ENCODE data around the gene KCTD5.

The KCTD5 gene

DNA sequence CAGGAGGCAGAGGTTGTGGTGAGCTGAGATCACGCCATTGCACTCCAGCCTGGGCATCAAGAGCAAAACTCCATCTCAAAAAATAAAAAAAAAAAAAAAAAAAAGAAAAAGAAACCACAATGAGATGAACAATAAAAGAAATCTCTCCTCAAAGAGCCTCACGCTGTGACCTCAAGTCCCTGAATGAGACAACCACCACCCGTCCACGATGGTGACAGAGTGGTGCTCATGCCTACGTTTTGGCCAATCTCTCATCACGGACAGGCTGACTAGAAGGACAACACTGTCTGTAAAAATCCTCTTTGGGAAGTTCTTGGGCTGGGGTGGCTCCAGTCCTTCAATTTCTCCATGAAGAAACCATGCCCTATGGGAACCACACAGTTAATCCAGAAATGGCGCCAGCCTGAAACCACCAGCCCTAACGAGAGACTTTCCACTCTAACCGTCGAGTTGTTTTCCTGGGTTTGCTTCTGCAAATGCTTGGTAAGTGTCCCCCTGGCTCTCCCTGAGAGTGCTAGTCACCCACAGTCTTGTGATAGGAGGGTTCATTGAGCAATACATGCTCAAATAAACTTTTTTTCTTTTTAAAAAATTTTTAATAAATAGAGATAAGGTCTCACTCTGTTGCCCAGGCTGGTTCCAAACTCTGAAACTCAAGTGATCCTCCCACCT, 52.7 kb downstream of the KCTD5 start:
- no peak for DNase-seq

DNA sequence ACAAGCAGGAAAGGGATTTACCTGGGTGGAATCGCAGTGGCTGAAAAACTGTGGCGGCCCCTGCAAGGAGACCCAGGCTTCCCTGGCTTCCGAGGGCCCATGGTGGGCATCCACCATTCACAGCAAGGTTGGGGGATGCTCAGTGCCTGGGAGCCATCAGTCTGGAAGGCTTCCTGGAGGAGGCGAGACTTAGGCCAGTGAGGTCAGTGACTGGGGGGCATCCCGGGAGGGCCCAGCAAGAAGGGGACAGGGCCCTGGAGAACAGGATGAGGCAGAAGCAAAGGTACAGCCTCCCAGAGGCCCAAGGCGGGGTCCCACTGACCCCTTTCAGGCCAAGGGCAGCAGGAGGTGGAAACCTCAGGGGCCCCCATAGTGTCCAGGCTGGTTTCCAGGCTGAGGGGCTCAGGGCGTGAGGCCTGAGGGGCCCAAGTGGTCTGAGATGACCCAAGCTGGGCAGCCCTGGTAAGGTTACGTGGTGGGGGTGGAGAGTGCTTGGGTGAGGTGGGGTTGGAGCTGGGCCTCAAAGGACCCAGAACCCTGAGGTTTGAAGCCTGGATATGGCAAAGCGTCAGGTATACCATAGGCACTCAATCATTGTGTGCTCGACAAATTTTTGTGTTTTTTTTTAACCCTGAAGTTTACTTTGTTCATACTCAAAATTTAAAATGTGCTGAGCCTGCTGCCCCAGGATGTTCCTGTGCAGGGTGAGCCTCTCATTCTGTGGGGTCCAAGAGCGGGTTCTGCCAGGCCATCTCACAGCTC, 54.3 kb downstream of the KCTD5 start:
- no peak for DNase-seq

GRCh38 chr16:2737238-2737605, 54.9 kb downstream of the KCTD5 start:
- no peak for DNase-seq

DNA sequence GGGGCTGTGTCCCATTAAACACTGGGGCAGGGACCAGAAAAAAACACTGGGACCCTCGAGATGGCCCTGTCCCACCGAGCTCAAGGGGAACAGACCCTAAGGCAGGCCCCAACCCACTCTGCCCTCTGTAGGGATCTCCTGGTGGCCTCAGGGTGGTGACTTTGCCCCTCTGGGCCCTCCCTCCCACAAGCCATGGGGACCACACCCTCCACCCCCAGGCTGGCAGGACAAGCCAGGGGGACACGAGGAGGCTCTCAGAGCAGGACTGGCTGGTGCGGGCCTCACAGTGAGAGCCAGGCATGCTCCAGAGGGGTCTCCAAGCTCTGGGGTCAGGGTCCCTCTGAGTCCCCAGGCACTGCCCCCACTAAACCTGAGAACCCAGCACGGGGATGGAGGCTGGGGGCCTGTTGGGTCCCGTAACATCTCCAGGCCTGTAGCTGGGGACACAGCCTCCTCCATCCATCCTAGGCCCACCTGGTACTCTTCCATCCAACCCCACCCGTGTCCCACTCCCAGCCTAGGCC, 55.6 kb downstream of the KCTD5 start:
- DNase-seq = no peak

DNA sequence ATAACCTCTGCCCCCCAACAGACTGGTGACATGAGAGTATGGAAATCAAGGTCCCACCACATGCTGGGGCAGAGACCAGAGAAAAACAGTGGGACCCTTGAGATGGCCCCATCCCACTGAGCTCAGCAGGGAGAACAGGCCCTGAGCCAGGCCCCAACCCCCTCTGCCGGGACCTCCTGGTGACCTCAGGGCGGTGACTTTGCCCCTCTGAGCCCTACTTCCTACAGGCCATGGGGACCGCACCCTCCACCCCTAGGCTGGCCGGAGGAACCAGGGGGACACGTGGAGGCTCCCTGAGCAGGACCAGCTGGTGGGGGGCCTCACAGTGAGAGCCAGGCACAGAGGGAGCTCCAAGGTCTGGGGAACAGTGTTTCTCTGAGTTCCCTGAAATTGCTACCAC, 56.3 kb downstream of the KCTD5 start:
- no peak for DNase-seq

GRCh38 chr16:2739625-2740430, 57.5 kb downstream of the KCTD5 start:
- no peak for DNase-seq

DNA sequence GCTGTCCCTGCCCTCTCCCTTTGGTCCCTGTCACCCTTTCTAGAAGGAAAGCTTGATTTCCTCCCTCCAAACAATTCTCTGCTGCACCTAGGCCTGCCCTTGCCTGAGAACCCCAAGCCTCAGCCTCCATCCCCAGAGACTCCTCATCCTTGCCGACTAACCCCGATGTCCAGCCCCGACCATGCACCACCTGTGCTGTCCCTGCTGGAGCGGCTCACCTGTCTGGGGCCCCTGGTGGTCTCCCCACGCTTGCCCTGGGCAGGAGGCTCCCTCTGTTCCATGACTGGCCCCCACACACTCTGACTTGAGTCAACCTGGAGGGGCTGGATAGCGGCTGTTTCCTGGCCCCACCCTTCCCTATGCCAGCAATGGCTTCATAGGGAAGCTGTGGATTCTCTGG, 58.2 kb downstream of the KCTD5 start:
- no peak for DNase-seq

DNA sequence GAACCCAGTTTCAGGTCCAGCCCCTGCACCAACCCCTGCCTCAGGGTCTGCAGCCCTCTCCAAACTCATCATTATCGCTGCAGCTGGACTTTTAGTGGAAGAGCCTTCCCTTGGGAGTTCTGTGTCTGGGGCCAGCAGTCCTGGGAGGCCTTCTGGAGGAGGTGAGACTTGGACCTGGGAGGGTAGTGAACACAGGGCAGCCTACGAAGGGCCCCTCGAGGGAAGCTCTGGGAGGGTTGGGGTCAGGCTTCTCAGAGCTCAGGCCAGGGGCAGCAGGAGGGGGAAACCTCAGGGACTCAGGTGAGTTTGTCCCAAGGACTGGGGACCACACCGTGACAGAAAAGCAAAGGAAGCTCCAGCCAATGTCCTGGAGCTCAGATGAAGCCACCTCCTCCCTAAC, 58.8 kb downstream of the KCTD5 start:
- DNase-seq = no peak

DNA sequence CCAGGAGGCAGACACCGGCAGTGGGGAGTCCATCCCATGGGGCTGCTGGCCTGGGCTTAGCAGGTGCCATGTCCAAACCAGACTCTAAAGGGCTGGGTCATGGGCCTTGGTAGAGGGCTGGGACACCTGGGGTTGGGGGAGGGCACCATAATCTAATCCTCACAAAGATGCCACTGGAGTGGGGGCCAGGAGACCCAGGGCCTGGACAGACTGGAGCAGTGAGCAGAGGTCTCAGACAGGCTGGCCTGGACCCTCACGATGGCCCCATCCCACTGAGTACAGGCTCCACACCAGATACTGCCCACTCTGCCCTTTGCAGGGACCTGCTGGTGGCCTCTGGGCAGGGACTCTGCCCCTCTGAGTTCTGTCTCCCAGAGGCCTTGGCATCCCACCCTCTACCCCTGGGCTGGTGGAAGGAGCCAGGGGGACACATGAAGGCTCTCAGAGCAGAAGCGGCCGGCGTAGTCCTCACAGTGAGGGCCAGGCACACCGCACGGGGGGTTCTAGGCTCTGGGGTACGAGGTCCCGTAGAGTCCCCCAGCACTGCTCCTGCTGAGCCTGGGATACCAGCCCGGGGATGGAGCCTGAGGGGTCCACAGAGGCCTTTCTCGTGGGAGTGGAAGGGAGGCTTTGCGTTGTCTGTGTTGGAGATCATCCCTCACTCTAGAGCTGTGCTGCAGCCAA, 60.1 kb downstream of the KCTD5 start:
- DNase-seq = no peak

- no peak for DNase-seq
Measured at GRCh38 chr16:2743007-2743810, 60.9 kb downstream of the KCTD5 start.

DNA sequence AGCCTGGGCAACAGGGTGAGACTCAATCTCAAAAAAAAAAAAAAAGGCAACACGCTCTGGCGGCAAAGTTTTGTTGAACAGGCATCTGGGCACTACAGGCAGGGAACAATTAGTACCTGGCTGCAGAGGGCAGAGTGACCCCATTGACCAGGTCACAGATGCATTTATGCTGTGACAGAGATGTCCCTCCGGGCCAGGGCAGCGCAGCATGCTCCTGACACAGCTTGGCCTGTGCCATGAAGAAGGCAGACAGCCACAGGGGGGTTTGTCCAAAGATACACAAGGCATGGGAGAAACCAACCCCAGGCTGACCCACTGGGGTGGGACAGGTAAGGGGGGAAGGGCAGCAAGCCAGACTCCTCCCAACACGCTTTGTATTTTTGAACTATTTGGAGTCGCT, 62.4 kb downstream of the KCTD5 start:
- no peak for DNase-seq

DNA sequence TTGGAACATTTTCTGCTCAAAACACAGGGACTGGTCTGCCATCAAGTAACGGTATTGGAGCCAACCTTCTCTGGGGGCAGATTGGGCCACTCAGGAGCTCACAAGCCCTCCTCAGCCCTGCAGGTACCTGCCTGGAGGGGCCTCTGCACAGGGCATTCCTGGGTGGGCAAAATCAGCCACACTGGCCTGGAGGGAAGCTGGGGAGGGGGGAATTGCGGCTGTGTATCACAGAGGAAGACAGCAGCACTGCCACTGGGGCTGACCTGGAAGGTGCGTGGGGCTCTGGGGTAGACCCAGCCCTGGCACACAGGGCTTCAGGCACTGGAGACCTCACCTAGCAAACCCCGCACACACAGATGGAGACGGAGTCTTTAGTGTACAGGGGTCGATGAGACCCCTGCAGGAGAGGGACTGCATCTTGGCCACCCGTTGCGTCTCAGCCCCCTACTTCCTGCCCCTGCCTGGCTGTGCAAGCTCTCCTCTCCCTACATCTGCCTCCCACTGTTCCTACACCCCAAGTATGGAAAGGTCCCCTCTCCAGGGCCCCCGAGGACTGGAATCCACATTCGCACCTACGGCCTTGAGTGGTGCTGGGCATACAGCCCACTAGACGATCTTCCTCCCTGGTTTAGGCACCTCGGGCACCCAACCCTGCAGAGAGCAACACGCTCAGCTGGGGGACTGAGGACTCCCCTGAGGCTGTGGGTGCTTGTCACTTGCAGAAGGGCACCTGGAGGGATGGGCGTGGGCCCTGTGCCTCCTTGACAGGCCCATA, 63.0 kb downstream of the KCTD5 start:
- no peak for DNase-seq

GRCh38 chr16:2745961-2746360, 63.6 kb downstream of the KCTD5 start:
- DNase-seq = no peak

- no peak for DNase-seq
Measured at GRCh38 chr16:2748757-2749455, 66.6 kb downstream of the KCTD5 start.

- no peak for DNase-seq
Measured at GRCh38 chr16:2749476-2749875, 67.2 kb downstream of the KCTD5 start.

DNA sequence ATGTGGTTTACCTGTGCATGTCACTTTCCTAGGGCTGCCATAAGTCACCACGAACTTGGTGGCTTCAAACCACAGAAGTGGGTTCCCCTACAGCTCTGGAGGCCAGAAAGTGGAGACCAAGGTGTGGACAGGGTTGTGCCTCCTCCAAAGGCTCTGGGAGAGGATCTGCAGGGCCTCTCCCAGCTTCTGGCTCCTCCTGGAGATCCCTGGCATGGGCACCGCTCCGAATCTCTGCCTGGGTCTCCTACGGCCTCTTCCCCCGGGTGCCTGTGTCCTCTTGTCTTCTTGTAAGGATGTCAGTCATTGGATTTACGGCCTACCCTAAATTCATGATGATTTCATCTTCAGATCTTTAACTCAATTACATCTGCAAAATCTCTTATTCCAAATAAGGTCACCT, 67.6 kb downstream of the KCTD5 start:
- DNase-seq = no peak

GRCh38 chr16:2751577-2752034, 69.3 kb downstream of the KCTD5 start:
- no peak for DNase-seq

DNA sequence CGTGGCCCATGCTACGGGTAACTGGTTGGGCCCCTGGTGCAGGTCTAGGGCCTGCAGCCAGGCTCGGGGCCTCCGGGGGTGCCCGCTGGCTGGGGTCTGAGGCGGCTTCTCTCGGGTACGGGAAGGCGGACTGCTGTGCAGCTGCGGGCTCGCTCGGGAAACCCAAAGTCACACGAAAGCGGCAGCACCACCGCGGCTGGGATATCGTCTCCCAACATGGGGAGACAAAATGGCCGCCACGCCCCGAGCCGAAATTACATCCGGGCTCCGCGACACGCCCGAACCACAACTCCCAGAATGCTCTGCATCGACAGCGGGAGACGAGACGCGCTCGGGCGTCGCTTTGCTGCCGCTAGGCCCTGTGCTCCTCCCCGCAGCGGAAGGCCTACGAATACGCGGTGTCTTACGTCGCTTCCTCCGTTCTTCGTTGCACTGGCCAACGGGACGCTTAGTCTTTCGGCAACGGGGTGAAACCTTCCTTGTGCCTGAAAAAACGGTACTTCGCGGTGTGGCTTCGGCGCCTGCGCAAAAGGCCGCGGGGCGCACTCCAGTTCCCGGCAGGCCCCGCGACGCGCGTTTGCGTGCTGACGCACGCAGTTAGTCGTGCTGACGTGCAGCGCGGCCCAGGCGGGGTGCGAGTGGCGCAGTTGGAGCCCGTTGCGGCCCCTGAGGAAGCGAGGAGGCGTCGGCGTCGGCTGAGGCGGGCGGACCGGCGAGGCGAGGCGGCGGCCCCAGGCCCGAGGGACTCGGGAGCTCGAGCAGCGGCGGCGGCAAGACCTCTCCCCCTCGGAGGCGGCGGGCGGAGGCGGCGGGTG, 69.9 kb downstream of the KCTD5 start, which contains the start of gene SRRM2:
Gene SRRM2 (plus strand): TSS at position 604 of the 815 bp plus-strand sequence. CDS start 3,727 bp downstream, outside the sequence.
- peak; percentile 94 for DNase-seq

Data from CD4-positive, alpha-beta T cell treated with Interleukin-6 for 4 hours (primary cell).